Measurements from ENCODE around the gene PIGU. TPM values are rescaled to one million over a fixed set of nuclear protein-coding genes. Genes with fewer than 3 reads are reported as not detected.

PIGU gene
- total RNA-seq, 2 experiments from 2014 or later: 21.1 to 28.2 TPM

Other genes starting within 250 kb of the PIGU start
- gene DYNLRB1, start 160.7 kb downstream of the PIGU start, total RNA-seq: 100 to 1,000 TPM in 1 of 2 experiments, 10 to 100 TPM in 1; 83.5 to 122 TPM
- gene MAP1LC3A, start 118.4 kb downstream of the PIGU start, total RNA-seq: 1 to 10 TPM; 2.5 to 2.7 TPM
- gene TP53INP2, start 27.3 kb upstream of the PIGU start, total RNA-seq: 1 to 10 TPM; 2.2 to 2.3 TPM
- 10 to 100 TPM; 20.3 to 31.1 TPM for gene NCOA6, start 148.6 kb upstream of the PIGU start, total RNA-seq
- gene GGT7, start 195.8 kb upstream of the PIGU start, total RNA-seq: 10 to 100 TPM; 12.7 to 15.0 TPM
- 10 to 100 TPM; 29.9 to 35.1 TPM for gene ACSS2, start 199.5 kb upstream of the PIGU start, total RNA-seq

All from activated CD4-positive, alpha-beta T cell treated with anti-CD3 and anti-CD28 coated beads for 36 hours (primary cell).